Hypothalamus (tissue), 51 donors: ENCODE results near the gene IL17D.
"Not testable (repeated sequence)": the region's sequence is repeated elsewhere in the genome, so short reads cannot be mapped to it uniquely, and the experiment has no call there.

Experiments
- DNase-seq, 51 donors: peaks; one replicate each; lab custom pipeline; 2025; lab: John Stamatoyannopoulos, UW

The IL17D gene

GRCh38 chr13:20702915-20703779 lies at the start of gene IL17D:
Gene IL17D, plus strand, starts transcription at chr13:20703699. Its CDS starts 303 bp downstream, at chr13:20704002.
- DNase-seq = peak in 26 of 51 donors; percentile 10 to 70 (median 51)

GRCh38 chr13:20654156-20654555 lies 49.3 kb upstream of the IL17D start:
- DNase-seq = no peak

- no peak for DNase-seq
These were observed 45.0 kb upstream of the IL17D start for GRCh38 chr13:20658451-20659040.

- DNase-seq = peak in 10 of 51 donors; percentile 3 to 54 (median 31)
These were observed 39.1 kb upstream of the IL17D start for GRCh38 chr13:20664351-20664750.

- DNase-seq = no peak
These were observed 36.6 kb upstream of the IL17D start for GRCh38 chr13:20666948-20667347.

- no peak for DNase-seq
These were observed 35.6 kb upstream of the IL17D start for GRCh38 chr13:20667857-20668437.

GRCh38 chr13:20669162-20669561 lies 34.3 kb upstream of the IL17D start:
- no peak for DNase-seq

GRCh38 chr13:20671789-20672188 lies 31.7 kb upstream of the IL17D start:
- peak in 3 of 51 donors; percentile 19 to 58 (median 21) for DNase-seq

GRCh38 chr13:20672772-20673171 lies 30.7 kb upstream of the IL17D start:
- no peak for DNase-seq

- peak in 6 of 51 donors; percentile 5 to 56 (median 19) for DNase-seq
These were observed 29.8 kb upstream of the IL17D start for GRCh38 chr13:20673715-20674114.

- DNase-seq = no peak
These were observed 27.3 kb upstream of the IL17D start for GRCh38 chr13:20676213-20676612.

- not testable (repeated sequence) for DNase-seq
These were observed 24.9 kb upstream of the IL17D start for GRCh38 chr13:20678606-20679005.

GRCh38 chr13:20679879-20680278 lies 23.6 kb upstream of the IL17D start:
- DNase-seq = no peak

GRCh38 chr13:20680416-20681080 lies 23.0 kb upstream of the IL17D start:
- DNase-seq = no peak

GRCh38 chr13:20681481-20681880 lies 22.0 kb upstream of the IL17D start:
- not testable (repeated sequence) for DNase-seq

- DNase-seq = no peak
These were observed 21.4 kb upstream of the IL17D start for GRCh38 chr13:20682061-20682460.

GRCh38 chr13:20684041-20684440 lies 19.5 kb upstream of the IL17D start:
- DNase-seq = no peak

- DNase-seq = no peak
These were observed 19.0 kb upstream of the IL17D start for GRCh38 chr13:20684546-20684945.

GRCh38 chr13:20685092-20685491 lies 18.4 kb upstream of the IL17D start:
- no peak for DNase-seq

GRCh38 chr13:20686167-20686566 lies 17.3 kb upstream of the IL17D start:
- DNase-seq = no peak
